Measurements from ENCODE around the gene CACNA1H. TPM values are rescaled to one million over a fixed set of nuclear protein-coding genes. Genes with fewer than 3 reads are reported as not detected.

The CACNA1H gene
- total RNA-seq, 2 experiments from 2014 or later = 0.86 to 0.98 TPM

- H3K27me3 Mint-ChIP-seq = no peaks in the 10 kb centered on the region
- peak overlapping the region; percentile 29 for H3K4me3 Mint-ChIP-seq
- peak overlapping the region; percentile 71 for H3K27ac Mint-ChIP-seq
- DNase-seq = peak; percentile 31
- CTCF ChIA-PET = no interaction called here
- POLR2A ChIA-PET = no interaction called here
- ATAC-seq = peak; percentile 77
- intact Hi-C loops (cut with DNase I, micrococcal nuclease) = no loop called here
- no peaks in the 10 kb centered on the region for H3K9me3 Mint-ChIP-seq (ENCODE audit: low read depth)
- H3K4me1 Mint-ChIP-seq = peaks cover 5% of the 10 kb centered on the region
- no peaks in the 10 kb centered on the region for H3K36me3 Mint-ChIP-seq (ENCODE audit: low read depth)
Observed at GRCh38 chr16:1208239-1208830, 55.4 kb downstream of the CACNA1H start.

- ChIA-PET CTCF (no interaction called here), POLR2A (no interaction called here)
- intact Hi-C loops (cut with DNase I, micrococcal nuclease) = no loop called here
- H3K27me3 Mint-ChIP-seq = no peaks in the 10 kb centered on the region
- no peak for ATAC-seq
- DNase-seq = no peak
- H3K36me3 Mint-ChIP-seq (ENCODE audit: low read depth) = no peaks in the 10 kb centered on the region
- no peak overlapping the region for H3K4me3 Mint-ChIP-seq
- H3K27ac Mint-ChIP-seq = no peak overlapping the region
- peaks cover 5% of the 10 kb centered on the region for H3K4me1 Mint-ChIP-seq
- H3K9me3 Mint-ChIP-seq (ENCODE audit: low read depth) = no peaks in the 10 kb centered on the region
Observed at GRCh38 chr16:1209081-1209480, 56.2 kb downstream of the CACNA1H start.

GRCh38 chr16:1210461-1210860 is 57.6 kb downstream of the CACNA1H start:
- POLR2A ChIA-PET = no interaction called here
- DNase-seq (no peak), ATAC-seq (no peak)
- Mint-ChIP-seq H3K4me3 (no peak overlapping the region), H3K4me1 (peaks cover 5% of the 10 kb centered on the region), H3K36me3 (ENCODE audit: low read depth) (no peaks in the 10 kb centered on the region), H3K27ac (no peak overlapping the region), H3K9me3 (ENCODE audit: low read depth) (no peaks in the 10 kb centered on the region), H3K27me3 (no peaks in the 10 kb centered on the region)
- intact Hi-C loops (cut with DNase I, micrococcal nuclease) = no loop called here
- CTCF ChIA-PET = no interaction called here

GRCh38 chr16:1211451-1212268 is 58.8 kb downstream of the CACNA1H start:
- ATAC-seq = no peak
- POLR2A ChIA-PET = no interaction called here
- CTCF ChIA-PET = no interaction called here
- no peak overlapping the region for H3K27ac Mint-ChIP-seq
- intact Hi-C loops (cut with DNase I, micrococcal nuclease) = no loop called here
- no peak overlapping the region for H3K4me3 Mint-ChIP-seq
- no peak for DNase-seq
- H3K36me3 Mint-ChIP-seq (ENCODE audit: low read depth) = no peaks in the 10 kb centered on the region
- peaks cover 5% of the 10 kb centered on the region for H3K4me1 Mint-ChIP-seq
- no peaks in the 10 kb centered on the region for H3K27me3 Mint-ChIP-seq
- no peaks in the 10 kb centered on the region for H3K9me3 Mint-ChIP-seq (ENCODE audit: low read depth)

GRCh38 chr16:1212616-1213194 is 59.8 kb downstream of the CACNA1H start:
- H3K4me3 Mint-ChIP-seq = no peak overlapping the region

GRCh38 chr16:1213231-1213630 is 60.3 kb downstream of the CACNA1H start:
- Mint-ChIP-seq H3K9me3 (ENCODE audit: low read depth) (no peaks in the 10 kb centered on the region), H3K4me1 (peaks cover 2% of the 10 kb centered on the region), H3K27ac (no peak overlapping the region), H3K36me3 (ENCODE audit: low read depth) (no peaks in the 10 kb centered on the region), H3K4me3 (no peak overlapping the region), H3K27me3 (no peaks in the 10 kb centered on the region)
- no peak for ATAC-seq
- CTCF ChIA-PET = interaction anchor here (0.6 kb wide), 1 partner anchor 37 kb away, joined by 3 read pairs; no protein-coding TSS in a partner anchor
- DNase-seq = no peak
- POLR2A ChIA-PET = no interaction called here
- intact Hi-C loops (cut with DNase I, micrococcal nuclease) = no loop called here

More at GRCh38 chr16:1212616-1213194, 59.8 kb downstream of the CACNA1H start:
- ATAC-seq (no peak), DNase-seq (no peak)
- no peaks in the 10 kb centered on the region for H3K36me3 Mint-ChIP-seq (ENCODE audit: low read depth)
- no peaks in the 10 kb centered on the region for H3K9me3 Mint-ChIP-seq (ENCODE audit: low read depth)
- no peak overlapping the region for H3K27ac Mint-ChIP-seq
- peaks cover 5% of the 10 kb centered on the region for H3K4me1 Mint-ChIP-seq
- intact Hi-C loops (cut with DNase I, micrococcal nuclease) = no loop called here
- H3K27me3 Mint-ChIP-seq = no peaks in the 10 kb centered on the region
- CTCF ChIA-PET = no interaction called here
- POLR2A ChIA-PET = no interaction called here

GRCh38 chr16:1213796-1214372 is 61.0 kb downstream of the CACNA1H start:
- ATAC-seq = no peak
- H3K9me3 Mint-ChIP-seq (ENCODE audit: low read depth) = no peaks in the 10 kb centered on the region
- no peaks in the 10 kb centered on the region for H3K4me1 Mint-ChIP-seq
- H3K27me3 Mint-ChIP-seq = no peaks in the 10 kb centered on the region
- no peak overlapping the region for H3K27ac Mint-ChIP-seq
- intact Hi-C loops (cut with DNase I, micrococcal nuclease) = no loop called here
- no peaks in the 10 kb centered on the region for H3K36me3 Mint-ChIP-seq (ENCODE audit: low read depth)
- POLR2A ChIA-PET = no interaction called here
- DNase-seq = no peak
- CTCF ChIA-PET = interaction anchor here (0.6 kb wide), 1 partner anchor 38 kb away, joined by 3 read pairs; no protein-coding TSS in a partner anchor
- H3K4me3 Mint-ChIP-seq = no peak overlapping the region

- CTCF ChIA-PET = interaction anchor here (0.6 kb wide), 1 partner anchor 503 kb away, joined by 3 read pairs; no protein-coding TSS in a partner anchor
- Mint-ChIP-seq H3K36me3 (ENCODE audit: low read depth) (no peaks in the 10 kb centered on the region), H3K9me3 (ENCODE audit: low read depth) (no peaks in the 10 kb centered on the region), H3K4me1 (no peaks in the 10 kb centered on the region), H3K27ac (no peak overlapping the region), H3K4me3 (no peak overlapping the region), H3K27me3 (no peaks in the 10 kb centered on the region)
- DNase-seq (no peak), ATAC-seq (no peak)
- intact Hi-C loops (cut with DNase I, micrococcal nuclease) = no loop called here
- POLR2A ChIA-PET = no interaction called here
Observed at GRCh38 chr16:1214719-1215118, 61.8 kb downstream of the CACNA1H start.

- ChIA-PET POLR2A (no interaction called here), CTCF (no interaction called here)
- Mint-ChIP-seq H3K4me3 (no peak overlapping the region), H3K4me1 (no peaks in the 10 kb centered on the region), H3K27me3 (no peaks in the 10 kb centered on the region), H3K36me3 (ENCODE audit: low read depth) (no peaks in the 10 kb centered on the region), H3K27ac (no peak overlapping the region), H3K9me3 (ENCODE audit: low read depth) (no peaks in the 10 kb centered on the region)
- ATAC-seq = no peak
- DNase-seq = no peak
- intact Hi-C loops (cut with DNase I, micrococcal nuclease) = no loop called here
Observed at GRCh38 chr16:1215574-1216295, 62.8 kb downstream of the CACNA1H start.

- no peak overlapping the region for H3K27ac Mint-ChIP-seq
- CTCF ChIA-PET = no interaction called here
- DNase-seq = no peak
- intact Hi-C loops (cut with DNase I, micrococcal nuclease) = no loop called here
- POLR2A ChIA-PET = no interaction called here
- no peak for ATAC-seq
- H3K9me3 Mint-ChIP-seq (ENCODE audit: low read depth) = no peaks in the 10 kb centered on the region
- no peaks in the 10 kb centered on the region for H3K36me3 Mint-ChIP-seq (ENCODE audit: low read depth)
- no peaks in the 10 kb centered on the region for H3K27me3 Mint-ChIP-seq
- H3K4me1 Mint-ChIP-seq = no peaks in the 10 kb centered on the region
- H3K4me3 Mint-ChIP-seq = no peak overlapping the region
Observed at GRCh38 chr16:1216296-1216619, 63.4 kb downstream of the CACNA1H start.

GRCh38 chr16:1216681-1217400 is 63.9 kb downstream of the CACNA1H start:
- POLR2A ChIA-PET = no interaction called here

More at GRCh38 chr16:1216681-1217400, 63.9 kb downstream of the CACNA1H start:
- Mint-ChIP-seq H3K4me1 (no peaks in the 10 kb centered on the region), H3K4me3 (no peak overlapping the region), H3K27me3 (no peaks in the 10 kb centered on the region), H3K36me3 (ENCODE audit: low read depth) (no peaks in the 10 kb centered on the region), H3K9me3 (ENCODE audit: low read depth) (no peaks in the 10 kb centered on the region), H3K27ac (no peak overlapping the region)
- DNase-seq = no peak
- CTCF ChIA-PET = no interaction called here
- intact Hi-C loops (cut with DNase I, micrococcal nuclease) = no loop called here
- ATAC-seq = no peak
